Osteoblast (primary cell): Measurements from ENCODE around the gene BSND. TPM values are rescaled to one million over a fixed set of nuclear protein-coding genes. Genes with fewer than 3 reads are reported as not detected.

Experiments
- DNase-seq: peaks from one replicate; pipeline ENCODE4 v3.0.0; 2011; ENCODE audit warnings: low spot score, mixed read lengths; ENCODE audit not compliant: insufficient read length; ENCODE audit errors: missing footprints
- H2AFZ ChIP-seq: 2 replicates; pipeline ENCODE4 v1.6.0; 2011; ENCODE audit warnings: mild to moderate bottlenecking, low read length
- H3K27ac ChIP-seq: 2 replicates; pipeline ENCODE4 v1.5.1; 2011; ENCODE audit warnings: mild to moderate bottlenecking, low read depth, low read length, moderate library complexity
- H3K27me3 ChIP-seq: 2 replicates; pipeline ENCODE4 v1.6.0; 2012; ENCODE audit warnings: mild to moderate bottlenecking, control low read depth, inconsistent platforms, low read length, moderate library complexity; ENCODE audit not compliant: insufficient read depth
- H3K36me3 ChIP-seq: 2 replicates; pipeline ENCODE4 v1.5.1; 2011; ENCODE audit warnings: mild to moderate bottlenecking, low read length, control low read depth, moderate library complexity; ENCODE audit not compliant: insufficient read depth
- H3K4me1 ChIP-seq: 2 replicates; pipeline ENCODE4 v1.5.1; 2011; ENCODE audit warnings: mild to moderate bottlenecking, low read length, control low read depth, moderate library complexity; ENCODE audit not compliant: insufficient read depth
- H3K4me2 ChIP-seq: 2 replicates; pipeline ENCODE4 v1.6.0; 2011; ENCODE audit warnings: mild to moderate bottlenecking, low read length; ENCODE audit not compliant: insufficient read depth
- H3K4me3 ChIP-seq: fragments of 200-600 bp; sonication (generic); 3 replicates; pipeline ENCODE4 v1.5.1; 2012; ENCODE audit warnings: mild to moderate bottlenecking, low read length, inconsistent platforms; ENCODE audit not compliant: insufficient read depth
- H3K79me2 ChIP-seq: 2 replicates; pipeline ENCODE4 v1.6.0; 2012; ENCODE audit warnings: mild to moderate bottlenecking, low read length, control low read depth, inconsistent platforms; ENCODE audit not compliant: insufficient read depth
- H3K9me3 ChIP-seq: 2 replicates; pipeline ENCODE4 v1.5.1; 2011; ENCODE audit warnings: low read depth, low read length, control low read depth
- H4K20me1 ChIP-seq: 2 replicates; pipeline ENCODE4 v1.6.0; 2012; ENCODE audit warnings: mild to moderate bottlenecking, low read length, control low read depth; ENCODE audit not compliant: insufficient read depth
- total RNA-seq: library from RNA; depleted of rRNA; stranded (reverse); fragments of >200 nt; gene quantifications from 2 replicates; pipeline ENCODE4 v1.2.3, GENCODE V29; 2012
- TF ChIP-seq, protein P1 (sequence below): IDR thresholded peaks from 2 replicates; pipeline ENCODE4 v1.5.1; 2011; ENCODE audit warnings: mild to moderate bottlenecking, low read depth, low read length, moderate library complexity; ENCODE audit errors: extremely low read depth

The BSND gene
- total RNA-seq, 1 donor = not detected

DNA sequence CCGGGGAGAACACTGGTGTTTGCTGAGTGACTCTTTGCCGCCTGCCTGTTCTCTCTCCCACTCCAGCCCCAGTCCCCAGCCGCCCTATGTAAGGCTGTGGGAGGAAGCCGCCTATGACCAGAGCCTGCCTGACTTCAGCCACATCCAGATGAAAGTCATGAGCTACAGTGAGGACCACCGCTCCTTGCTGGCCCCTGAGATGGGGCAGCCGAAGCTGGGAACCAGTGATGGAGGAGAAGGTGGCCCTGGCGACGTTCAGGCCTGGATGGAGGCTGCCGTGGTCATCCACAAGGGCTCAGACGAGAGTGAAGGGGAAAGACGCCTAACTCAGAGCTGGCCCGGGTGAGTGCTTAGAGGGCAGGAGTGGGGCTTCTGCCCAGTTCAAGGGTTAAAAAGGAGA is 8.2 kb downstream of the BSND start:
- DNase-seq = no peak
- no peaks in the 10 kb centered on the region for H4K20me1 ChIP-seq
- no peaks in the 10 kb centered on the region for H3K79me2 ChIP-seq
- H2AFZ ChIP-seq = no peak overlapping the region
- peaks cover 8% of the 10 kb centered on the region for H3K4me1 ChIP-seq
- no peaks in the 10 kb centered on the region for H3K36me3 ChIP-seq
- H3K4me3 ChIP-seq = no peak overlapping the region
- H3K27ac ChIP-seq = no peak overlapping the region
- H3K4me2 ChIP-seq = no peak overlapping the region
- H3K27me3 ChIP-seq = peaks cover 6% of the 10 kb centered on the region
- H3K9me3 ChIP-seq = no peaks in the 10 kb centered on the region
- TF ChIP-seq, protein P1, sequence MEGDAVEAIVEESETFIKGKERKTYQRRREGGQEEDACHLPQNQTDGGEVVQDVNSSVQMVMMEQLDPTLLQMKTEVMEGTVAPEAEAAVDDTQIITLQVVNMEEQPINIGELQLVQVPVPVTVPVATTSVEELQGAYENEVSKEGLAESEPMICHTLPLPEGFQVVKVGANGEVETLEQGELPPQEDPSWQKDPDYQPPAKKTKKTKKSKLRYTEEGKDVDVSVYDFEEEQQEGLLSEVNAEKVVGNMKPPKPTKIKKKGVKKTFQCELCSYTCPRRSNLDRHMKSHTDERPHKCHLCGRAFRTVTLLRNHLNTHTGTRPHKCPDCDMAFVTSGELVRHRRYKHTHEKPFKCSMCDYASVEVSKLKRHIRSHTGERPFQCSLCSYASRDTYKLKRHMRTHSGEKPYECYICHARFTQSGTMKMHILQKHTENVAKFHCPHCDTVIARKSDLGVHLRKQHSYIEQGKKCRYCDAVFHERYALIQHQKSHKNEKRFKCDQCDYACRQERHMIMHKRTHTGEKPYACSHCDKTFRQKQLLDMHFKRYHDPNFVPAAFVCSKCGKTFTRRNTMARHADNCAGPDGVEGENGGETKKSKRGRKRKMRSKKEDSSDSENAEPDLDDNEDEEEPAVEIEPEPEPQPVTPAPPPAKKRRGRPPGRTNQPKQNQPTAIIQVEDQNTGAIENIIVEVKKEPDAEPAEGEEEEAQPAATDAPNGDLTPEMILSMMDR = no peak

DNA sequence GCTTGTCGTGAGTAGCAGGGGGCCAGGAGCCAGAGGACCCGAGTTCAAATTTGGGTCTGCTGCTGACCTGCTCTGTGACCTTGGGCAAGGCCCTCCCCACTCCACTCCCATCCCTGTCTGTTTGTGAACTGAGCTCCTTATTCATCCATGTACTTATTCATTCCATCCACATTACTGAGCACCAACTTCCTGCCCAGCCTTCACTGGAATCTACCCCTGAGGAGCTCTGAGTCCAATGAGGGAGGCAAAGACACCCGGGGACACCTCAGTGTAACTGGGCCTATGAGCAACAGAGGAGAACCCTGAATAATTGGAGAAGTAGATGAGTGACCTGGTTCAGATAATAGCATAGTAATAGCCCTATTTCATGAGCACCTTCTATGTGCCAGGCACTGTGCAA is 8.9 kb downstream of the BSND start:
- H3K27me3 ChIP-seq = no peaks in the 10 kb centered on the region
- no peak overlapping the region for H3K4me3 ChIP-seq
- H4K20me1 ChIP-seq = no peaks in the 10 kb centered on the region
- no peaks in the 10 kb centered on the region for H3K36me3 ChIP-seq
- peaks cover 8% of the 10 kb centered on the region for H3K4me1 ChIP-seq
- no peaks in the 10 kb centered on the region for H3K9me3 ChIP-seq
- TF ChIP-seq, protein P1 = no peak
- H2AFZ ChIP-seq = peak overlapping the region; percentile 30
- peak; percentile 97 for DNase-seq
- H3K4me2 ChIP-seq = no peak overlapping the region
- H3K79me2 ChIP-seq = no peaks in the 10 kb centered on the region
- no peak overlapping the region for H3K27ac ChIP-seq

DNA sequence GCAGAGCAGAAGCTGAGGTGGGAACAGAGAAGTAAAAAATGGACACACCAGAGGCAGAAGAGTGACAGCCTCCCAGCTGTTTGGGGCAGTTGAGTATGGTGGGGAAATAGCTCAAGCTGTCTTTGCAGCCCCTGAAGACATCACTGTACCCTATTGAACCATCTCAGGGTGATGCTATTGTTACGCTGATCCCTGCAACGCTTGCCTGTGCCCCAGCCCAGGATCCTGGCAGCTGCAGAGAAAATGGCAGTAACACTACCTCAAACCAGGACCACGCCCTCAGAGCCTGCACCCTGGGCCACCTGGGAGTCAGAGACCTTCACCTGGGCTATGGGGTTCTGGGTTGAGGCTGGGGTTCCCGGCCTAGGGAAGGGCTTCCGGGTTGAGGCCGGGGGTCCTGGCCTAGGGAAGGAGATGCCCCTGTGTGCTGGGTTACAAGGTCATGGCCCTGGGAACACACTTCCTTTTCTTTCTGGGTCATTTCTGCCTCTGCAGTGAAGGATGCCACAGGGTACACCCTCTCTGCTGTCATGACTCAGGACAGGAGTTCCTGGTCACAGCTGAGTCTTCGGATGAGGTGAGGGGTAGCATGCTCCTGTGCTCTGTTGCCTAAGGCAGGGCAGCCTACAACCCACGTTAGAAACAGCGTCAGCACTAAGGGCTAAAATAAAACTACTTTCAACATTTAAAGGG is 11.6 kb downstream of the BSND start:
- H2AFZ ChIP-seq = no peak overlapping the region
- H3K27ac ChIP-seq = no peak overlapping the region
- no peak overlapping the region for H3K4me2 ChIP-seq
- peaks cover 5% of the 10 kb centered on the region for H3K27me3 ChIP-seq
- TF ChIP-seq, protein P1 = no peak
- peaks cover 9% of the 10 kb centered on the region for H3K4me1 ChIP-seq
- no peak for DNase-seq
- no peaks in the 10 kb centered on the region for H4K20me1 ChIP-seq
- H3K79me2 ChIP-seq = no peaks in the 10 kb centered on the region
- H3K36me3 ChIP-seq = no peaks in the 10 kb centered on the region
- H3K9me3 ChIP-seq = no peaks in the 10 kb centered on the region
- no peak overlapping the region for H3K4me3 ChIP-seq

DNA sequence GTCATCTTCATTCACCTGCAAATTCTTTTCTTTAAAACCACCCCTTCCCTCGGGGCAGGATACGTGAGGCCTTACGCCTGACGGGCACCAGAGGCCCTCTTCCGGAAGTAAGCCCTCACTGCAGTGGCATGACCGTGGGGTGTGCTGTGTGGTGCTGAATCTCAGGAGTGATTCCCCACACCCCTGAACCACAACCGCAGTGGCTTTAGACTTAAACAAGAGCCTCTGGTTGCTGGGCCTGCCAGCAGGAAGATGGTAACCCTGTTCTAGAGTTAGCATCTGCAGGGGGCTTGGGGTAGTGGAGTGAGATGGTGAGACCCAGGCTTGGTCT is 12.1 kb downstream of the BSND start:
- no peak for DNase-seq
- H3K36me3 ChIP-seq = no peaks in the 10 kb centered on the region
- H2AFZ ChIP-seq = no peak overlapping the region
- no peaks in the 10 kb centered on the region for H3K79me2 ChIP-seq
- TF ChIP-seq, protein P1 = no peak
- no peaks in the 10 kb centered on the region for H4K20me1 ChIP-seq
- H3K9me3 ChIP-seq = no peaks in the 10 kb centered on the region
- no peak overlapping the region for H3K27ac ChIP-seq
- H3K4me1 ChIP-seq = peaks cover 14% of the 10 kb centered on the region
- H3K4me2 ChIP-seq = no peak overlapping the region
- no peak overlapping the region for H3K4me3 ChIP-seq
- H3K27me3 ChIP-seq = peaks cover 5% of the 10 kb centered on the region
